Colonic mucosa (tissue), 4 donors: ENCODE measurements around the gene B2M. TPM values are rescaled to one million over a fixed set of nuclear protein-coding genes. Genes with fewer than 3 reads are reported as not detected.
"Not testable (repeated sequence)": the region's sequence is repeated elsewhere in the genome, so short reads cannot be mapped to it uniquely, and the experiment has no call there.

ENCODE experiments used
- DNase-seq: peaks from one replicate; pipeline ENCODE4 v3.0.0-alpha.2; 2020
- H3K27ac ChIP-seq: fragments of 200-600 bp; one replicate; pipeline ENCODE4 v1.8.0; 2021
- H3K27me3 ChIP-seq: fragments of 200-600 bp; one replicate; pipeline ENCODE4 v1.8.0; 2021
- H3K36me3 ChIP-seq: fragments of 200-600 bp; one replicate; pipeline ENCODE4 v1.8.0; 2021
- H3K4me1 ChIP-seq: fragments of 200-600 bp; one replicate; pipeline ENCODE4 v1.8.0; 2021; ENCODE audit warnings: mild to moderate bottlenecking
- H3K4me3 ChIP-seq: fragments of 200-600 bp; one replicate; pipeline ENCODE4 v1.8.0; 2021
- H3K9ac ChIP-seq, 2 donors: one replicate each; pipeline ENCODE4 v1.7.0; 2013; ENCODE audit warnings: control low read depth in 2 of 2, low read depth in 2 of 2, low read length in 2 of 2
- H3K9me3 ChIP-seq: fragments of 200-600 bp; one replicate; pipeline ENCODE4 v1.8.0; 2021
- CTCF ChIP-seq: fragments of 200-600 bp; IDR thresholded peaks from one replicate; pipeline ENCODE4 v1.8.0; 2022; ENCODE audit warnings: antibody characterized with exemption, mild to moderate bottlenecking
- intact Hi-C: fragments of 100-400 bp; cut with DNase I; formaldehyde crosslinking; loops from one replicate; pipeline ENCODE4 v1.14.1; 2022
- total RNA-seq, 2 donors: library from RNA; stranded (reverse); fragmentation: NEBNext Ultra II Directional in 1 of 2; extraction: Animal tissue kit (Norgen Biotek cat#: 25700) in 1 of 2; gene quantifications; one replicate each; pipeline ENCODE4 v1.2.1, GENCODE V29; 2021
- donor health status: healthy.
- donor health status: DM: no; HTN: no; CAD: no.
- donor health status: DM: no; HTN: no; CAD: no.

B2M gene
- total RNA-seq, 2 donors from 2014 or later = 1,783 to 5,339 TPM

GRCh38 chr15:44722011-44722410, 10.7 kb downstream of the B2M start:
- intact Hi-C loops = no loop called here
- H3K4me1 ChIP-seq = peaks cover 2% of the 10 kb centered on the region
- H3K27me3 ChIP-seq = no peaks in the 10 kb centered on the region
- peaks cover 16% of the 10 kb centered on the region for H3K36me3 ChIP-seq
- DNase-seq = no peak
- no peaks in the 10 kb centered on the region for H3K9me3 ChIP-seq
- no peak overlapping the region for H3K4me3 ChIP-seq
- no peak overlapping the region for H3K27ac ChIP-seq
- TF ChIP-seq CTCF = no peak
- H3K9ac ChIP-seq = no peak overlapping the region

- H3K27ac ChIP-seq = peak overlapping the region; percentile 95
- H3K9me3 ChIP-seq = no peaks in the 10 kb centered on the region
- H3K9ac ChIP-seq = peak overlapping the region in 1 of 2 donors; percentile 69
- no peak overlapping the region for H3K4me3 ChIP-seq
- DNase-seq = no peak
- TF ChIP-seq CTCF = no peak
- intact Hi-C loops = no loop called here
- peaks cover 20% of the 10 kb centered on the region for H3K4me1 ChIP-seq
- no peaks in the 10 kb centered on the region for H3K36me3 ChIP-seq
- no peaks in the 10 kb centered on the region for H3K27me3 ChIP-seq
Observed at GRCh38 chr15:44726136-44726535, 14.8 kb downstream of the B2M start.

- Histone ChIP-seq H3K9me3 (no peaks in the 10 kb centered on the region), H3K27ac (peak overlapping the region; percentile 95), H3K27me3 (no peaks in the 10 kb centered on the region), H3K36me3 (no peaks in the 10 kb centered on the region), H3K9ac (peak overlapping the region in 1 of 2 donors; percentile 69), H3K4me3 (no peak overlapping the region), H3K4me1 (peaks cover 20% of the 10 kb centered on the region)
- no peak for TF ChIP-seq CTCF
- intact Hi-C loops = no loop called here
- peak; percentile 78 for DNase-seq
Observed at GRCh38 chr15:44726568-44727484, 15.5 kb downstream of the B2M start.

- H3K36me3 ChIP-seq = no peaks in the 10 kb centered on the region
- TF ChIP-seq CTCF = no peak
- intact Hi-C loops = loop anchor here (1.0 kb wide), 1 partner anchor 15 kb away; no protein-coding TSS in a partner anchor
- no peaks in the 10 kb centered on the region for H3K9me3 ChIP-seq
- H3K4me1 ChIP-seq = peaks cover 20% of the 10 kb centered on the region
- no peak overlapping the region for H3K4me3 ChIP-seq
- H3K27ac ChIP-seq = peak overlapping the region; percentile 95
- H3K9ac ChIP-seq = peak overlapping the region in 1 of 2 donors; percentile 42
- no peaks in the 10 kb centered on the region for H3K27me3 ChIP-seq
- no peak for DNase-seq
Observed at GRCh38 chr15:44727485-44728231, 16.3 kb downstream of the B2M start.

- peak overlapping the region; percentile 95 for H3K27ac ChIP-seq
- H3K4me1 ChIP-seq = peaks cover 20% of the 10 kb centered on the region
- H3K27me3 ChIP-seq, H3K36me3 ChIP-seq, H3K4me3 ChIP-seq, DNase-seq, H3K9me3 ChIP-seq: not testable (repeated sequence)
- intact Hi-C loops = loop anchor here (1.0 kb wide), 1 partner anchor 16 kb away; no protein-coding TSS in a partner anchor
- H3K9ac ChIP-seq = peak overlapping the region in 1 of 2 donors; percentile 98
Observed at GRCh38 chr15:44728232-44728575, 16.9 kb downstream of the B2M start.
